Activated naive CD4-positive, alpha-beta T cell treated with anti-CD3 and anti-CD28 coated beads, Interleukin-2, amount 50 U/mL, for 16 hours (primary cell): ENCODE measurements around the gene MRGPRF.

Experiments
- DNase-seq: peaks from one replicate; pipeline ENCODE4 v3.0.0-alpha.2; 2020

The MRGPRF gene

DNA sequence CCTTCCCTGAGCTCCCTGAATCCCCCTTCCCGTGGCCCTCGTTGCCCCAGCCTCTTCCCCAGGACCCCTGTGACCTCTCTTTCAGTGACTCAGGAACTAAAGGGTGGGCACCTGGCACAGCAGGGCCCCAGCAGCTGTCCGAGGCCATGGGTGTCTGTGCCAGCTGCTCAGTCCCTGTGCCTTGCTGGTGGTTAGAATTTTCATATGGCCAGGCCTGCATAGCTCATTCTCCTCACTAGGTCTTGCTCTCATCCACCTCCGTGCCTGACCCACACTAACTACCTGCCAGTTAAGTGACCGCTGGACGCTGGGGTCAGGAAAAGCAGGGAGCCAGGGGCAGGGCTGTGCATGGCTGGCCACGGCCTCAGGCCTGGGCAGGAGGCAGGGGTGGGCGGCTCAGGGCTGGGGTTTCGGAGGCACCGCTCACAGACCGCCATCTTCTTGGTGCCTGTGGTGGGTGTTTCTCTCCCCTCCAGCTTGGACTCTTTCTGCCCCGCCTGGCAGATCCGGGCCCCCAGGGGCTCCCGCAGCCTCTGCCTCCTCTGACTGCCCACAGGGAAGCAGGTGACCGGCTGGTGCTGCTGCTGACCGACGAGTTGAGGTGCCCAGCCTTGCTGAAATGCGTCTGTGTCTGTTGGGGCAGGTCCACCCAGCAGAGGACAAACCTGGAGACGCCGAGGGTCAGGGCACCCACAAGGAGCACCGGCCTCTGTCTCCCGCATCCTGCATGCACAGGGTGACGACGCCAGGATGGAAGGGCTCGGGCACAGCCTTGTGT, 52.6 kb downstream of the MRGPRF start:
- no peak for DNase-seq

DNA sequence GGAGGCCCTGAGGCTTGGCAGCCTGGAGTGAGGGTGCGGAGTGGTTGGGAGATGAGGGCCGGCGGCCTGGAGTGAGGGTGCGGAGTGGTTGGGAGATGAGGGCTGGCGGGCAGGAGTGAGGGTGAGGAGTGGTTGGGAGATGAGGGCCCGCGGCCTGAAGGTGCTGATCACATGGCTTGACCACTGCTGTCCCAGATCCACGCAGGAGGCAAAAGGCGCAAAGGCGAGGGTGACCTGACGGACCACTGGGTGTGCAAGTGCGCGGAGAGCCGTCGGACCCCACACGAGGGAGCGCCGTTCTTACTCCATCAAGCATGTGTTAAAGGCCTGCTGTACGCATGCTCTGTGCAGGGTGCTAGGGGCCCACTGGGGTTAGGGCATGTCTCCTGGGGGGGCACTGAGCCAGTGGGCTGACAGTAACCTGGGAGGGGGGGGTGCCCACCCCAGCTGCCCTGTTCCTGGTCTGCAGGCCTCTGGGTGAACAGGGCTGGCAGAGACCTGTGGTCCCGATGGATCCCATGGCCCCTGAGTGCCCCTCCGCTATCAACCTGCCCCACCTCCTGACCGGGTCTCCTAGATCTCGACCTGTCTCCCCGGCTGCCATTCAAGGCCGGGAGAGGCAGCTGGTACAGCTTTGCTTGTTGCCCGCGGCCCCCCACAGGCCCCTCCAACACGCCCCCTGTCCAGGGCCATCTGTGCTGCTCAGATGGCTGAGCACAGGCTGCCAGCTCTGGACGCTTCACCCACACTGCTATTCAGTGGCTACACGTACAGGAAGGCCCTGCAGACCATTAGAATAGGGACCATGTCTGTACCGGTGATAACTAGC, 53.4 kb downstream of the MRGPRF start:
- no peak for DNase-seq

DNA sequence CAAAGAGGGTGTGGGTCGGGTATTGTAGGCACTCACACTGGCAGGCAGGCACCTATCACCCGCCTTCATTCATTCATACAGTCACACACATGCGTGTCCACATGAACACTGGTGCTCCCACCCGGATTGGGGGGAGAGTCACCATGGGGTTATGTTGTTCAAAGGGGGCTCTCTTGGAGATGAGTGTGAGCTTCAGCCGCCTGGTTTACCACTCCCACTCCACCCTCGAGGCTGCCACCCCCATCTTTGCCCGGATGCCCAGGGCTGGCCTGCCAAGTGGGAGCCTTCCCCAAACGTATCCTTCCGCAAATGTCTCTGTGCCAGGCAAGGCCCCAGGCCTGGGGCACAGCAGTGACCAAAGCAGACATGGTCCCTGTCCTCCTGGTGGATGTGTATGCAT, 54.8 kb downstream of the MRGPRF start:
- no peak for DNase-seq

DNA sequence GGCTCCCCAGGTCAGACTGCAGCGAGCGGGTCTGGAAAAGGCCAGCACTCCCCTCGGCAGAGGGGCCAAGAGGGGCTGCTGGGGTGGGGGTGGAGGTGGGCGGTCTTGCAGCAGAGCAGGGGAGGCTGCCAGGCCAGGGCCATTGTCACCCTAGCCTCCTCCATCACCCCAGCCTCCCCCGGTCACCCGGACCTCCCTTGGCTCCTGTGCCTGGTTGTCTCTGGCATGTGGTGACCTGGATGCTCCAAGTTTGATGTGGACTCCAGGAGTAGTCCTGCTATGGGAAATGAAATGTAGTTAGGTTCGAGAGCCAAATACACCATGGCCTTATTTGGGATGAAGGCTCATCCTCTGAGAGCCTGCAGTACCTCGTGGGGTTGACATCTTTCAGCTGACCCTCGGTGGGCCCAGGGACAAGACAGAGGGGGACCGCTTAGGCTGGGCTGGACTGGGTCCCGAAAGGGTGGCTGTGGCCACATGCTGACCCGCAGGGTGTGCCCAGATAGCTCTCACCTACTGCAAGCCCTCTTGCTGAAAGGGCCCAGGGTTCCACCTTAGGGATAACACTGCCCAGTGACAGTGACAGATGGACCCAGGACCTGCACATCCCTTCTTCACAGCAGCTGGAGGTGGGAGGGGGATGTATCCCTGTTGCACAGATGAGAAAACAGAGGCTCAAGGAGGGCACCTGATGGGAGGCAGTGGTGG, 56.3 kb downstream of the MRGPRF start:
- no peak for DNase-seq

DNA sequence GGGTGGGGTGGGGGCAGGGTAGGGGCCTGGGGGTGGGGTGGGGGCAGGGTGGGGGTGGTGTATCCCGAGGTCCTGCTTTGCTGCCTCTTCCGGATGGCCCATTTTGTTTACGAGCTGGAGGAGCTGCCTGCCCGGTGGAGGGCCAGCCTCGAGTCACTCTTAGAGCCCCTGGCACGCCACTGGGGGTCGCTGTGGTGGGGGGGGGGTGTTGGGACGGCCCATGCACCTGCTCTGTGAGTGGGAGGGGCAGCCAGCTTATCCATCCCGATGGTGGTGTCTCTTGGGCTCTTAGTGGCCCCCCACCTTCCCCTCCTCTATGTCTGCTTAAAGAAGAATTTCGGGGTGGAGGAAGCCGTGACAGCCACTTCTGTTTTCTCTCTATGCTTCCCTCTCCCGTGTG, 56.9 kb downstream of the MRGPRF start:
- DNase-seq = peak; percentile 24

DNA sequence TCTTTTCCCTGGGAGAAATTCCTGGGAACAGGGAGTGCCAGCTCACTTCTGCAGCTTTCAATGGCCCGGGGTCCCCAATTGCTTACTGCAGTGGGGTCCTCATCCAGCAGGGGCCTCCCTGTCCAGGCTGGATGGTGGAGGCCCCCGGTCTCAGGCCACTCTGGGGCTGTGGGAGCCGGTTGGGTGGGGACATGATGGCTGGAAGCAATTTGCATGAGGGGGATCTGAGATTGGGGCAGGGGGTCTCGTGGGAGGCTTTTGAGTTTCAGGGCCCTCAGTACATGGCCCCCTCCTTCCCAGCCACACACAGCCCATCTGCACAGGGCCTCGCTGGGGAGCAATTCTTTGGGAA, 57.5 kb downstream of the MRGPRF start:
- DNase-seq = no peak

DNA sequence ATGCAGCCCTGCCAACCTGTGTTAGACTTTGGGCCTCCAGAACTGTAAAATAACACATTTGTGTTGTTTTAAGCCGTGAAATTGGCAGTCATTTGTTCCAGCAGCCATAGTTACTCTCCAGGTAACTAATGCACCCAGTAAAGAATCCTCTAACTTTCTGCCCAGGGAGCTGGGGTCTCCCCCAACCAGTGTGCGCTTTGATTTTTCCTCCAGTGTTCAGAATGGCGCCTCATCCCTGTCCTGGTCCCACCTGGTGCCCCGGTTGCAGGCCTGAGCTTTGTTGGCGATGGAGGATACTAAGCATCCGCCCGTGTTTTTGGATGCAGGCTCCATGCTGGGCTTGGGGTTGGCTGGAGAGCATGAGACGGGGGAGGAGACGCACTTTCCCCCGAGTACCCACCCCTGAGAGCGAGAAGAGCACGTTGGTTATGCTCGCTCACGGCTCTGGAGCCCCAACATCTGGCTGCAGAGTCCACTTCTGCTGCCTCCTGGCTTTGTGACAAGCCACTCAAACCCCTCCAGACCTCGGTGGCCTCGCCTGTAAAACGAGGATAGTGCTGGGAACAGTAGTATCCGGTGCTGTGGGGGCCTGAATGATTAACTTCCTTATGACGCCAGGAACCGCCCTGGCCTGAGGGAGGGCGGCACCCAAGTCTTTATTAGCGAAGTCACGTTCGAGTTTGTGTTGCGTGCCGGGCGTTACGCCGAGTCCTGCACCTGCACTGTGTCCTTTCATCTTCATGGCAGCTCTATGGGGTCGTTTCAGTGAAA, 58.0 kb downstream of the MRGPRF start:
- no peak for DNase-seq
